ENCODE measurements around the gene TMOD2.

Gene TMOD2

GRCh38 chr15:51828621-51829375, 77.4 kb downstream of the TMOD2 start:
- H3K4me2 ChIP-seq (ENCODE audit: low read length) = peak overlapping the region; percentile 79
- no peak for TF ChIP-seq CTCF (IDR thresholded peaks at IDR 0.05)
- peak overlapping the region; percentile 83 for H3K4me3 ChIP-seq (ENCODE audit: low read depth, low read length)
- H3K27ac ChIP-seq = peak overlapping the region; percentile 82
- H3K79me2 ChIP-seq = peaks cover 20% of the 10 kb centered on the region
- H3K36me3 ChIP-seq (ENCODE audit: control insufficient read depth, insufficient read depth, low read length) = no peaks in the 10 kb centered on the region
- H3K9ac ChIP-seq = no peak overlapping the region
- H3K4me1 ChIP-seq = no peaks in the 10 kb centered on the region
- H3K9me3 ChIP-seq (ENCODE audit: control insufficient read depth, low read length) = no peaks in the 10 kb centered on the region
- H2AFZ ChIP-seq = peak overlapping the region; percentile 85
- H3K27me3 ChIP-seq (ENCODE audit: control insufficient read depth, insufficient read depth, low read length) = no peaks in the 10 kb centered on the region

- no peaks in the 10 kb centered on the region for H3K4me1 ChIP-seq
- H3K79me2 ChIP-seq = peaks cover 20% of the 10 kb centered on the region
- H2AFZ ChIP-seq = peak within 1 kb of the TSS; percentile 85
- H3K4me2 ChIP-seq (ENCODE audit: low read length) = peak within 1 kb of the TSS; percentile 79
- H3K9me3 ChIP-seq (ENCODE audit: control insufficient read depth, low read length) = no peaks in the 10 kb centered on the region
- H3K9ac ChIP-seq = no peak within 1 kb of the TSS
- H3K27ac ChIP-seq = peak within 1 kb of the TSS; percentile 82
- TF ChIP-seq CTCF (IDR thresholded peaks at IDR 0.05) = no peak
- H3K36me3 ChIP-seq (ENCODE audit: control insufficient read depth, insufficient read depth, low read length) = no peaks in the 10 kb centered on the region
- H3K27me3 ChIP-seq (ENCODE audit: control insufficient read depth, insufficient read depth, low read length) = no peaks in the 10 kb centered on the region
- H3K4me3 ChIP-seq (ENCODE audit: low read depth, low read length) = peak within 1 kb of the TSS; percentile 83
These were observed 78.2 kb downstream of the TMOD2 start, which contains the start of gene TMOD3 for GRCh38 chr15:51829376-51830275. TMOD3 (plus strand) TSS chr15:51829653; CDS start chr15:51862885, 33,232 bp downstream.

GRCh38 chr15:51830276-51830806, 78.9 kb downstream of the TMOD2 start:
- no peaks in the 10 kb centered on the region for H3K36me3 ChIP-seq (ENCODE audit: control insufficient read depth, insufficient read depth, low read length)
- no peaks in the 10 kb centered on the region for H3K27me3 ChIP-seq (ENCODE audit: control insufficient read depth, insufficient read depth, low read length)
- peak overlapping the region; percentile 85 for H2AFZ ChIP-seq
- TF ChIP-seq CTCF (IDR thresholded peaks at IDR 0.05) = no peak
- H3K79me2 ChIP-seq = peaks cover 20% of the 10 kb centered on the region
- no peaks in the 10 kb centered on the region for H3K9me3 ChIP-seq (ENCODE audit: control insufficient read depth, low read length)
- peak overlapping the region; percentile 79 for H3K4me2 ChIP-seq (ENCODE audit: low read length)
- H3K4me1 ChIP-seq = no peaks in the 10 kb centered on the region
- H3K9ac ChIP-seq = no peak overlapping the region
- H3K27ac ChIP-seq = peak overlapping the region; percentile 82
- peak overlapping the region; percentile 83 for H3K4me3 ChIP-seq (ENCODE audit: low read depth, low read length)

- Histone ChIP-seq H3K9me3 (ENCODE audit: control insufficient read depth, low read length) (no peaks in the 10 kb centered on the region), H3K27me3 (ENCODE audit: control insufficient read depth, insufficient read depth, low read length) (no peaks in the 10 kb centered on the region), H3K4me2 (ENCODE audit: low read length) (no peak overlapping the region), H3K4me3 (ENCODE audit: low read depth, low read length) (no peak overlapping the region), H3K9ac (no peak overlapping the region), H3K36me3 (ENCODE audit: control insufficient read depth, insufficient read depth, low read length) (no peaks in the 10 kb centered on the region), H2AFZ (no peak overlapping the region), H3K79me2 (peaks cover 28% of the 10 kb centered on the region), H3K4me1 (no peaks in the 10 kb centered on the region), H3K27ac (no peak overlapping the region)
- no peak for TF ChIP-seq CTCF (IDR thresholded peaks at IDR 0.05)
These were observed 82.4 kb downstream of the TMOD2 start for GRCh38 chr15:51833772-51834171.
